Mucosa of rectum (tissue), 2 donors: ENCODE data around the gene SF1.

Experiments used
- H3K27ac ChIP-seq, 2 donors: one replicate each; pipeline ENCODE4 v1.7.0; 2013; ENCODE audit warnings: inconsistent platforms in 2 of 2, low read depth in 2 of 2, low read length in 2 of 2
- H3K27me3 ChIP-seq, 2 donors: one replicate each; pipeline ENCODE4 v1.7.0; 2013; ENCODE audit warnings: low read length in 2 of 2; ENCODE audit not compliant: control insufficient read depth in 2 of 2, insufficient read depth in 2 of 2
- H3K36me3 ChIP-seq, 2 donors: one replicate each; pipeline ENCODE4 v1.7.0; 2013; ENCODE audit warnings: low read length in 2 of 2; ENCODE audit not compliant: control insufficient read depth in 2 of 2, insufficient read depth in 2 of 2
- H3K4me1 ChIP-seq, 2 donors: one replicate each; pipeline ENCODE4 v1.7.0; 2013; ENCODE audit warnings: low read length in 2 of 2, mild to moderate bottlenecking in 1 of 2; ENCODE audit not compliant: control insufficient read depth in 2 of 2, insufficient read depth in 2 of 2
- H3K4me3 ChIP-seq, 2 donors: one replicate each; pipeline ENCODE4 v1.7.0; 2013; ENCODE audit warnings: low read length in 2 of 2
- H3K9ac ChIP-seq, 2 donors: one replicate each; pipeline ENCODE4 v1.7.0; 2013; ENCODE audit warnings: low read length in 2 of 2, low read depth in 1 of 2, mild to moderate bottlenecking in 1 of 2
- H3K9me3 ChIP-seq, 2 donors: one replicate each; pipeline ENCODE4 v1.7.0; 2013; ENCODE audit warnings: low read length in 2 of 2; ENCODE audit not compliant: control insufficient read depth in 2 of 2
- donor health status: healthy.
- donor health status: Normal muscosa, but diverticular disease.

SF1 gene

DNA sequence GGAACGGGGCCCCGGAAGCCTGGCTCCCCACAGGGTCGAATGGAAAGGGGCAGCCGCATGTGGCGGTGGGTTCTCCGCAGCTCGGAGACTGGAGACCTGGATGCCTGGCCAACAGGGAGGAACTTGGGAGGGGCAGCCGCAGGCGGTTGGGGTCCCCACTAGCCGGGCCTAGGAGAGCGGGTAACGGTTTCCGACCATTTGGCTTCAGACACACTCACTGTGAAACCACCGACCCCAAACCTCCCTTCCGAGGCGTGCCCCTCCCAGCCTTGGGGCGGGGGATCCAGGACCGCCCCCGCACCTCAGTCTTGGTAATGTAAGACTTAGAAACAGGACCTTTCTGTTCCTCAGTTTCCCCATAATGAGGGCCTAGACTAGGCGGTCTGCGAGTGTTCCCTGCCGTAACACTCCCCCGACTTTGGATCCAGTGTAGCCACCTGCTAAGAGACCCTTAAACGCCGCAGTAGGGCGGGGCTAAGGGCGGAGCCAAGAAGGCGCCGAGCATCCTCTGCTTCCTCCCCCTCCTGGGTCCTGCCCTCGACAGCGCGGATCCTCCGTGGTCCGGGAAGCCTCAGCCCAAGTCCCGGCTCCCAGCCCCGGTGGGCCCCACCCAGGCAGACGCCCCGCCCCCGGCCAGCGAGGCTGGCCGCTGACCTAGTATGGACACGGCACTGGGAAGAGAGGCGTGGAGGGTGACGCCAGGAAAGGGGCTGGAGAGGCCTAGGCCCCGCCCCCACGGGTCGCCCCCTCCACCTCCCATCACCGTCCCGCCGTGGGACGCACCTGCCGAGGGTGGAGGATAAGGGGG lies 32.6 kb downstream of the SF1 start:
- Histone ChIP-seq H3K36me3 (no peaks in the 10 kb centered on the region), H3K9me3 (no peaks in the 10 kb centered on the region), H3K4me3 (peak overlapping the region; percentile 57 to 72), H3K27ac (peak overlapping the region; percentile 55 to 85), H3K27me3 (peaks cover 8 to 38% of the 10 kb centered on the region in 2 donors), H3K9ac (peak overlapping the region; percentile 55 to 65), H3K4me1 (peaks cover 16 to 21% of the 10 kb centered on the region in 2 donors)

DNA sequence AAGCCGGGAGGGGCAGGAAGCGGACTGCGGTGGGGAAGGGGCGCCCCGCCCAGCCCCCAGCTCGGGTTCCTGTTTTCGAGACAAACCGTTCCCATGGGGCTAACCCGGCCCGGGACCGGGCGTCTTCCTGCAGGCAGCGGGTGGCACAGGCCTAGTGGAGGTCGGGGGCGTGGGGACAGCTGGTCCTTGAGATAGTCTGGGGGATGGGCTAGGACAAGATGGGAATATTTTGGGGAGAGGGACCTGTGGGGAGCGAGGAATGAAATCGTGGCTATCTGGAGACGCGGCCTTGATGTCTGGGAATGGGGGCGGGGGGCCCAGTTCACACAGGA lies 33.2 kb downstream of the SF1 start:
- Histone ChIP-seq H3K4me3 (peak overlapping the region; percentile 57 to 72), H3K9ac (peak overlapping the region; percentile 55 to 65), H3K36me3 (no peaks in the 10 kb centered on the region), H3K9me3 (no peaks in the 10 kb centered on the region), H3K27me3 (peaks cover 9 to 43% of the 10 kb centered on the region in 2 donors), H3K27ac (peak overlapping the region; percentile 55 to 85), H3K4me1 (peaks cover 16 to 21% of the 10 kb centered on the region in 2 donors)

DNA sequence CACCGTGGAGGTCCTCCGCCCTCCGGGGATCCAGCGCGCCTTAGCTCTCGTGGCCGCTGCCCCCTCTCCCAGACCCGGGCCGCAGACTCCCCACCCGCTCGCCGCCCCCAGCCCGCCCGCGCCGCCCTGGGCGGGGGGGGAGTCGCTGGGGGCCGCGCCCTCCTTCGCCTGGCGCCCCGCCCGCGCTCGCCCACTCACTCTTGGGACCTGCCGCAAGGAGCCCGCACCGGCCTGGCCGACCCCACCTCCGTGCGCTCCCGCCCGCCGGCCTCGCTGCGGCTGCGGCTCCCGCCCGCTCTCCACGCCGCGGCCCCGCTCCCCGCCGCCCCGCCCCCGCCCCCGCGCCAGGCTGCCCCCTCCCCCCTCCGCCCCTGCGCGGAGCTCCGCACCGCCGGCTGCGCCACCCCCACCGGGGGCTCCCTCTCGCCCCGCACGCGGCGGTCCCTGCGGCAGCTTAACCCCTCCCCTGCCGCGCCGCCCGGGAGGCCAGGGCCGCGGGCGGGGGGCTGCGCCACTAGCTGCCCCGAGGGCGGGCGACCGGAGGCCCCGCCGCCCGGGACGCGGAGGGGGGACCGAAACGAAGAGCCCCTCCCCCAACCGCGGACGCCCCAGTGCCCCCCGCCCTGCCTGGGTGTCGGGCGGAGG lies 33.7 kb downstream of the SF1 start:
- Histone ChIP-seq H3K9me3 (no peaks in the 10 kb centered on the region), H3K4me1 (peaks cover 16 to 21% of the 10 kb centered on the region in 2 donors), H3K27ac (peak overlapping the region; percentile 55 to 85), H3K27me3 (peaks cover 12 to 45% of the 10 kb centered on the region in 2 donors), H3K36me3 (no peaks in the 10 kb centered on the region), H3K9ac (peak overlapping the region in 1 of 2 donors; percentile 47), H3K4me3 (peak overlapping the region; percentile 57 to 64)

DNA sequence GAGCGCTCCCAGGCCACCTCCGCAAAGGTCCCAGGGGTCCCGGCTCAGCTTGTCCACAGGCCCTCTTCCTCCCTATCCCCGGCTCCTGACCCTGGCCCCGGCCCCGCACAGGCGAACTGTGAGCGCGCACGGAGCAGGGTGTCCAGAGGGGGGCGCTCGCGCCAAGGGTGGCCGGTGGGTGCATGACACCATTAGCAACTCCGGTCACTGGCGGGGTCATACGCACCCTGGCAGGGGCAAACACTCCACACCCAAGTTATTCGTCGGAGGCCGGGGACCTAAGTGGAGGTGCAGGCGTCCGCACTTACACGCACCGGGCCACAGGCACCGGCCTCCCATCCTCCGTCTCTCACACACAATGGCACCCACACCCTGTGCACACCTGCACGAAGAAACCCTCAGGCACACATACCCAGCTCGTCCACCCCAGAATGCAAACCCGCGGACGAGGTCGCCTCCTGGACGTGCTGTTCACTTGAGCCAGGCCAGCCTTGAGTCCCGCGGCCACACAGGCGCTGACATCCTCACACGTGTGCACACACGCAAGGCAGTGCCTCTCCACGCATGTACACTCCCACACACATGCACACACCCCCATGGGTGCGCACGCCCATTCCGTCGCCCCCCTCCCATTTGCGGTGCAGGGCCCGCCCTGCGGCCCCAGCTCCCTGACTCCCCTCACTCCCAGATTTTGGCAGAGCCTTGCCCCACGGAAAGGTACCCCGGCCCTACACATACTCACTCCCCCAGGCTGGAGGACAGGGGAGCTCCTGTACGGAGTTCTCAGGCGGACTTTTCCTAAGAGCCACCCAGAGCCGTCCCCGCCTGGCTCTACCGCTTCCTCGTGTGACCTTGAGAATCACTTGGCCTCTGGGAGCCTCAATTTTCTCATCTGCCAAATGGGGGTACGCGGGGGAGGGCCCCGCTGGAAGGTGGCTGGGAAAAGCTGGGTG lies 34.5 kb downstream of the SF1 start, which contains the start of gene RASGRP2:
Gene RASGRP2 (minus strand): TSS at position 552 of the 953 bp plus-strand sequence. CDS start 1,276 bp downstream, outside the sequence.
- Histone ChIP-seq H3K9me3 (no peaks in the 10 kb centered on the region), H3K27ac (peak within 1 kb of the TSS; percentile 55 to 85), H3K9ac (peak within 1 kb of the TSS; percentile 43 to 47), H3K36me3 (no peaks in the 10 kb centered on the region), H3K4me1 (peaks cover 16 to 21% of the 10 kb centered on the region in 2 donors), H3K27me3 (peaks cover 12 to 47% of the 10 kb centered on the region in 2 donors), H3K4me3 (peak within 1 kb of the TSS; percentile 57 to 64)

DNA sequence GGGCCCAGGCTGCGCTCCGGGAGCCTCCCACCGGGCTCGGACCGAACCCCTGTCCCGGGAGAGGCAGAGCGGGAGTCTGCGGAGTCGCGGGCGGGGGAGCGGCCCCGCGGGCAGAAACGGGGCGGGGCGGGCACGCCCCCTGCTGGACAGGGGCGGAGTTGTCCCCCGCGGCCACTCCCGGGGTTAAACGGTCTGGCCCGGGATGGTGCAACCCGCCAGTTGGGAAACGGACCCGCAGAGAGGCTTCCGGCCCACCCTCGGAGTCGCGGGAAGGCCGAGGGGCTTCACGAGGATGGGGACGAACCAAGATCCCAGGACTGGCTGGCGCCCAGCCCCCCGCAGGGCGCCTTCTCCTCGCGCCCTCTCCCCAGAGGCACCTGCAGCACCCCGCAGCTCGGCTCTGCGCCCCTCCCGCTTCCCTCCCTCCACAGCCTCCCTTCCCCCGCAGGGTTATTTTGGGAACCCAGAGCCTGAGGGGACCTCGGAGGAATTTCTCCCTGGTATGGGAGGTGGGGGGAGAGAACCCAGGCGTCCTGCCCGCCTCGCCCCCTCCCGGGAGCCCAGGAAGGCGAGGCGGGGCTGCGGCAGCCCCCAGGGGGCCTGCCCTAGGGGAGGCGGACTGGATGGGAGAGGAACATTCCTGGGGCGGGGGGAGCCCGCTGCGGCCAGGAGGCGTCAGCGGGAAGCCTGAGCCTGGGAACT lies 35.3 kb downstream of the SF1 start:
- peaks cover 16 to 21% of the 10 kb centered on the region in 2 donors for H3K4me1 ChIP-seq
- peak overlapping the region; percentile 60 to 66 for H3K4me3 ChIP-seq
- H3K9ac ChIP-seq: peak overlapping the region; percentile 32 to 43
- no peaks in the 10 kb centered on the region for H3K36me3 ChIP-seq
- peaks cover 12 to 47% of the 10 kb centered on the region in 2 donors for H3K27me3 ChIP-seq
- peak overlapping the region; percentile 37 to 65 for H3K27ac ChIP-seq
- no peaks in the 10 kb centered on the region for H3K9me3 ChIP-seq

DNA sequence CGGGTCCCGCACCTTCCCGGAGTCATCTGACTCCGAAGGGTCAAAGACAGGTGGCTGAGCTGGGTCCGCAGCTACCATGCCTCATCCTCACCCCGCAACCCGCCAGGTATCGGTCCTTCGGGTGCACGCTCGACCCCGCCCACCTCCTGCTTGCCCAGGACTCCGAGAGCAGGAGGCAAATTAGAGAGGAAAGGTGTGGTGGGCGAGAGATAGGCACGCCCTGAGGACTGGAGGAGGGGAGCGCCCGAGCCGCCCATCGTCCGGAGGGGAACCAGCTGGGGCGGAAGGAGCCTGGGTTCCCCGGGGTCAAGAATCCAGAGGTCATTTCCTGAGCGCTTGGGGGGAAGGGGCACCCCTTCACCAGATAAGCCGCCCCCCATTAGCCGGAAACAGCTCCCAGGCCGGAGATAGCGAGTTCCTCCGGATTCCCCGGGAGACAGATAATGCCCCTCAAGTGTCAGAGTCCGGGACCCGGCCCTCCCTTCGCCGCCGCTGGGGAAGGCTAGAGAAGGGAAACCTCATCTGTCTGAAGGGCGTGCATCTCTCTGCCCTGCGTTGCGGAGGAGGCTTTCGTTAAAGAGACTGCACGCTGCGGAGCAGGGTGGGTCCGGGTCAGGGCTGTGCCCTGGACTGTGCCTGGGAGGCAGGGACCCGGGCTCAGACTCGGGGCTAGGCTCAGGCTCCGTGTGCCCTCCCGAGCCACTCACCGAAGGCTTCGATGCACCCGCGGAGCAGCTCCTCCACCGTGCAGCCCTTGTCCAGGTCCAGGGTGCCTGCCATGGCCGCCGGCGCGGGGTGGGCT lies 36.1 kb downstream of the SF1 start:
- H3K9me3 ChIP-seq: no peaks in the 10 kb centered on the region
- peak overlapping the region; percentile 6 to 26 for H3K9ac ChIP-seq
- H3K36me3 ChIP-seq: no peaks in the 10 kb centered on the region
- H3K4me3 ChIP-seq: peak overlapping the region; percentile 60 to 66
- H3K27me3 ChIP-seq: peaks cover 12 to 47% of the 10 kb centered on the region in 2 donors
- peaks cover 16 to 21% of the 10 kb centered on the region in 2 donors for H3K4me1 ChIP-seq
- peak overlapping the region; percentile 37 to 65 for H3K27ac ChIP-seq

DNA sequence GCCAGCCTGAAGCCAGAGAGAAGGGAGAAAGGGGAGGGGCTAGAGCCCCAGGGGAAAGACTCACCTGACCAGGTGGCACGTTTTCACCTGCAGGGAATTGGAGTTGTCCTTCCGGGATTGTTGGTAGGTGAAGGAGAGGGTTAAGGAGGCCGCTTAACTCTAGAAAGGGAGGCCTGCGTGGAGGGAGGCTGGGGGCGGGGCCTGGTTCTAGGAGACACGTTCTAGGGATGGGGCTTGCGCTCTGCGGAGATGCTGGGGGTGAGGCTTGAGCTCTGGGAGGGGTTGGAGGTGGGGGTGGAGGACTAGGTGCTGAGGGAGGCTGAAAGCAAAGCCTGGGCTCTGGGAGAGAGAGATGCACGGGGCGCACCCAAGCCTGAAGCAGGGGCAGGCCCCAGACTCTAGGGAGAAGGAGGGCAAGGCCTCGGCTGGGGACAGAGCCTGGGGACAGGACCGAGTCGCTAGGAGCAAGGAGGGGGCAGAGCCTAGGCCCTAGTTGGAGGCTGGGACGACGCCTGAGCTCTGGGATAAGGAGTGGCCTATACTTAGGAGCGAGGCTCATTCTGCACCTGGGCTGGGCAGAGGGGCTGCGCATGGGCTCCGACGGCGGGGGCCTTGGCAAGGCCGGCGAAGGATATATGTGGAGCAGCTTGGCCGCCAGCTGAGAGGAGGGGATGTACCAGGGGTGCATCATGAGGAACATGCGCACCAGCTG lies 36.8 kb downstream of the SF1 start:
- Histone ChIP-seq H3K9me3 (no peaks in the 10 kb centered on the region), H3K27ac (no peak overlapping the region), H3K4me1 (peaks cover 16 to 21% of the 10 kb centered on the region in 2 donors), H3K36me3 (peaks cover 0 to 2% of the 10 kb centered on the region in 2 donors), H3K4me3 (peak overlapping the region in 1 of 2 donors; percentile 60), H3K9ac (no peak overlapping the region), H3K27me3 (peaks cover 12 to 47% of the 10 kb centered on the region in 2 donors)

DNA sequence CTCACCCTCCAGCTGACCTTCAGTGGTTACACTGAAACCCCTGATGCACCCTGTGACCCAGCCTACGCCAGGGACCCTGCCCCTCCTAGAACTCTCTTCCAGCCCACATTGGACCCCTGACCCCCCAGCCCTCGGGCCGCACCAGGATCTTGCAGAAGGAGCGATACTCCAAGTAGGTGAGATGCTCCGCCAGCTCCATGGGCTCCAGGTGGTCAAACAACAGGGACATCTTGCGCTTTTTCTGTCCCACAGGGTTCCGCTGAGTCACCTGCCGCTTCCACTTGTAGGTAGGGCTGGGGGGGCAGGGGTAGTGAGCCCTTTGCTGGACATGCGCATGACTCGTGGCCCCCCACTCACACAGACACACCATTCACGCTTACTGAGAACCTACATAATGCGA lies 38.5 kb downstream of the SF1 start:
- peaks cover 12 to 39% of the 10 kb centered on the region in 2 donors for H3K27me3 ChIP-seq
- no peak overlapping the region for H3K27ac ChIP-seq

More for the DNA sequence above, 38.5 kb downstream of the SF1 start:
- Histone ChIP-seq H3K36me3 (peaks cover 0 to 2% of the 10 kb centered on the region in 2 donors), H3K9me3 (no peaks in the 10 kb centered on the region), H3K4me1 (peaks cover 16 to 21% of the 10 kb centered on the region in 2 donors), H3K9ac (no peak overlapping the region), H3K4me3 (no peak overlapping the region)
